NCI-H524 treated with DMSO at 0.1 percent for 48 hours (cell line): Measurements from ENCODE around the gene MYT1.

Experiments
- DNase-seq: peaks from one replicate; lab custom pipeline; 2025; lab: John Stamatoyannopoulos, UW

The MYT1 gene

GRCh38 chr20:64217539-64218221, 53.4 kb downstream of the MYT1 start:
- DNase-seq, result no peak

- no peak for DNase-seq
Observed at GRCh38 chr20:64219202-64219601, 55.0 kb downstream of the MYT1 start.

GRCh38 chr20:64219730-64220129, 55.5 kb downstream of the MYT1 start:
- no peak for DNase-seq

GRCh38 chr20:64220420-64220819, 56.2 kb downstream of the MYT1 start:
- no peak for DNase-seq

- no peak for DNase-seq
Observed at GRCh38 chr20:64220891-64221527, 56.8 kb downstream of the MYT1 start.

- no peak for DNase-seq
Observed at GRCh38 chr20:64222291-64222735, 58.1 kb downstream of the MYT1 start.

GRCh38 chr20:64222851-64223525, 58.7 kb downstream of the MYT1 start:
- DNase-seq, result no peak

GRCh38 chr20:64223526-64224067, 59.3 kb downstream of the MYT1 start:
- no peak for DNase-seq

GRCh38 chr20:64224351-64225170, 60.3 kb downstream of the MYT1 start:
- no peak for DNase-seq

GRCh38 chr20:64225171-64225595, 60.9 kb downstream of the MYT1 start:
- no peak for DNase-seq

- DNase-seq, result no peak
Observed at GRCh38 chr20:64225828-64226598, 61.8 kb downstream of the MYT1 start.

GRCh38 chr20:64226686-64227580, 62.7 kb downstream of the MYT1 start:
- no peak for DNase-seq

GRCh38 chr20:64228086-64228653, 63.9 kb downstream of the MYT1 start:
- no peak for DNase-seq

GRCh38 chr20:64228751-64229506, 64.7 kb downstream of the MYT1 start:
- no peak for DNase-seq

GRCh38 chr20:64229507-64230061, 65.3 kb downstream of the MYT1 start:
- DNase-seq, result no peak

- DNase-seq, result no peak
Observed at GRCh38 chr20:64230461-64231145, 66.4 kb downstream of the MYT1 start.

GRCh38 chr20:64231621-64232550, 67.6 kb downstream of the MYT1 start:
- no peak for DNase-seq
